NB4 (cell line): ENCODE results near the gene SPATA31E1.

Source experiments
- CTCF ChIP-seq: IDR thresholded peaks from one replicate; pipeline ENCODE4 v1.5.1; 2012; ENCODE audit warnings: low read depth, low read length
- MAX ChIP-seq: IDR thresholded peaks from 2 replicates; pipeline ENCODE4 v1.6.1; 2011; ENCODE audit warnings: low read depth, low read length

GRCh38 chr9:87886933-87887505 lies 4.3 kb downstream of the SPATA31E1 start:
- TF ChIP-seq CTCF (no peak), MAX (no peak)
